OCI-LY7 (cell line): Measurements from ENCODE around the gene FAM118B.

Experiments
- EZH2phosphoT487 ChIP-seq: fragments of 200-600 bp; sonication (generic); IDR thresholded peaks from 2 replicates; pipeline ENCODE4 v1.6.1; 2018; ENCODE audit warnings: low read depth, borderline replicate concordance, mild to moderate bottlenecking, mixed run types, antibody characterized with exemption, low read length, moderate library complexity, mixed read lengths
- TF ChIP-seq, protein P1 (sequence below): fragments of 200-600 bp; sonication (generic); conservative IDR thresholded peaks from 2 replicates; pipeline ENCODE4 v1.5.1; 2014; ENCODE audit warnings: mild to moderate bottlenecking, antibody characterized with exemption, low read length, moderate library complexity, mixed read lengths

DNA sequence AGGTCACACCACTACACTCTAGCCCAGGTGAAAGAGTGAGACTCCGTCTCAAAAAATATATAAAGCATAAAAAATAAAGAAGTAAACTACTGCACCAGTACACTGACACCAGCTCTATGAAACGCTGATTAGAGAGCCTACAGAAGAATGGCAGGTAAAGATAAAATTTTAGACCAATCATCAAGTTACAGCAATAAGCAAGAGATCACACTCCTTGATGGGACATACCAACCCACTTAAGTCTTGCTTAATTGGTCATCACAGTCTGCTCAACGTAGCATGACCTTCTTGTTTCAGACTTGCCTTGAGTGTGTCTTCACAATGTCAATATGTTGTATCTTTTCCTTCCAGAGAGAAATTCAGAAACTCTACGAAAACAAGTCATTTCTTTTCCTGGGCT is 44.6 kb downstream of the FAM118B start:
- TF ChIP-seq, protein P1, sequence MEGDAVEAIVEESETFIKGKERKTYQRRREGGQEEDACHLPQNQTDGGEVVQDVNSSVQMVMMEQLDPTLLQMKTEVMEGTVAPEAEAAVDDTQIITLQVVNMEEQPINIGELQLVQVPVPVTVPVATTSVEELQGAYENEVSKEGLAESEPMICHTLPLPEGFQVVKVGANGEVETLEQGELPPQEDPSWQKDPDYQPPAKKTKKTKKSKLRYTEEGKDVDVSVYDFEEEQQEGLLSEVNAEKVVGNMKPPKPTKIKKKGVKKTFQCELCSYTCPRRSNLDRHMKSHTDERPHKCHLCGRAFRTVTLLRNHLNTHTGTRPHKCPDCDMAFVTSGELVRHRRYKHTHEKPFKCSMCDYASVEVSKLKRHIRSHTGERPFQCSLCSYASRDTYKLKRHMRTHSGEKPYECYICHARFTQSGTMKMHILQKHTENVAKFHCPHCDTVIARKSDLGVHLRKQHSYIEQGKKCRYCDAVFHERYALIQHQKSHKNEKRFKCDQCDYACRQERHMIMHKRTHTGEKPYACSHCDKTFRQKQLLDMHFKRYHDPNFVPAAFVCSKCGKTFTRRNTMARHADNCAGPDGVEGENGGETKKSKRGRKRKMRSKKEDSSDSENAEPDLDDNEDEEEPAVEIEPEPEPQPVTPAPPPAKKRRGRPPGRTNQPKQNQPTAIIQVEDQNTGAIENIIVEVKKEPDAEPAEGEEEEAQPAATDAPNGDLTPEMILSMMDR: no peak
- no peak for TF ChIP-seq EZH2phosphoT487
